ENCODE results near the gene PCNX2. TPM values are rescaled to one million over a fixed set of nuclear protein-coding genes. Genes with fewer than 3 reads are reported as not detected.
"Not testable (repeated sequence)": the region's sequence is repeated elsewhere in the genome, so short reads cannot be mapped to it uniquely, and the experiment has no call there.

Gene PCNX2
- total RNA-seq, 1 experiment from 2014 or later = 50.8 TPM

- TF ChIP-seq RELA (CRISPR knock-in tag; IDR thresholded peaks at IDR 0.05; ENCODE audit: borderline replicate concordance) = no peak
These were observed 114.7 kb downstream of the PCNX2 start (continued) for GRCh38 chr1:233180641-233181364.

GRCh38 chr1:233179638-233180037, 115.9 kb downstream of the PCNX2 start:
- H3K9me3 Mint-ChIP-seq; POLR2A ChIA-PET; H3K27me3 Mint-ChIP-seq (ENCODE audit: low read depth); CTCF ChIA-PET; DNase-seq (ENCODE audit: low spot score); H3K4me3 Mint-ChIP-seq; ATAC-seq: not testable (repeated sequence)
- peak overlapping the region; percentile 79 for H3K27ac Mint-ChIP-seq
- peaks cover 48% of the 10 kb centered on the region for H3K4me1 Mint-ChIP-seq
- H3K36me3 Mint-ChIP-seq = peaks cover 77% of the 10 kb centered on the region

GRCh38 chr1:233172201-233172600, 123.3 kb downstream of the PCNX2 start:
- no peak for TF ChIP-seq NFE2L1 (CRISPR knock-in tag; IDR thresholded peaks at IDR 0.05)
- TF ChIP-seq ZBTB43 (CRISPR knock-in tag; IDR thresholded peaks at IDR 0.05) = no peak
- TF ChIP-seq ZNF671 (CRISPR knock-in tag; IDR thresholded peaks at IDR 0.05) = no peak
- no peak for TF ChIP-seq HMGA2 (CRISPR knock-in tag; IDR thresholded peaks at IDR 0.05)
- TF ChIP-seq TEAD4 (CRISPR knock-in tag; IDR thresholded peaks at IDR 0.05) = no peak
- no peak for TF ChIP-seq E2F1 (CRISPR knock-in tag; IDR thresholded peaks at IDR 0.05)
- TF ChIP-seq HMGXB4 (CRISPR knock-in tag; IDR thresholded peaks at IDR 0.05) = no peak
- no peak for TF ChIP-seq ESRRA (CRISPR knock-in tag; IDR thresholded peaks at IDR 0.05; ENCODE audit: borderline replicate concordance)
- TF ChIP-seq ETV6 (CRISPR knock-in tag; IDR thresholded peaks at IDR 0.05) = no peak
- H3K36me3 Mint-ChIP-seq = peaks cover 66% of the 10 kb centered on the region
- no peak for DNase-seq (ENCODE audit: low spot score)
- H3K27ac Mint-ChIP-seq = peak overlapping the region; percentile 49; the same call in 1 of the 2 replicates
- no peaks in the 10 kb centered on the region for H3K4me1 Mint-ChIP-seq
- ATAC-seq = peak; percentile 28; the same call in 1 of the 2 replicates
- no peak overlapping the region for H3K4me3 Mint-ChIP-seq
- H3K27me3 Mint-ChIP-seq (ENCODE audit: low read depth) = no peaks in the 10 kb centered on the region
- ChIA-PET CTCF (no interaction called here), POLR2A (no interaction called here)
- H3K9me3 Mint-ChIP-seq = peaks cover 18% of the 10 kb centered on the region

- CTCF ChIA-PET = no interaction called here
- no peak for DNase-seq (ENCODE audit: low spot score)
- POLR2A ChIA-PET = no interaction called here
- Mint-ChIP-seq H3K36me3 (peaks cover 58% of the 10 kb centered on the region), H3K4me1 (no peaks in the 10 kb centered on the region), H3K27ac (no peak overlapping the region), H3K4me3 (no peak overlapping the region), H3K9me3 (peaks cover 25% of the 10 kb centered on the region), H3K27me3 (ENCODE audit: low read depth) (no peaks in the 10 kb centered on the region)
- TF ChIP-seq ATF6 (CRISPR knock-in tag; IDR thresholded peaks at IDR 0.05) (no peak), CDX4 (CRISPR knock-in tag; IDR thresholded peaks at IDR 0.05; ENCODE audit: borderline replicate concordance) (no peak), JUN (CRISPR knock-in tag; IDR thresholded peaks at IDR 0.05) (no peak), CTCF (IDR thresholded peaks at IDR 0.05) (no peak), CREM (CRISPR knock-in tag; IDR thresholded peaks at IDR 0.05) (no peak), ZNF219 (CRISPR knock-in tag; IDR thresholded peaks at IDR 0.05; ENCODE audit: borderline replicate concordance) (no peak), SOX15 (CRISPR knock-in tag; IDR thresholded peaks at IDR 0.05) (no peak), SMAD3 (CRISPR knock-in tag; IDR thresholded peaks at IDR 0.05; ENCODE audit: borderline replicate concordance) (no peak)
- no peak for ATAC-seq
These were observed 124.8 kb downstream of the PCNX2 start for GRCh38 chr1:233170741-233171140.

Measured in WTC11 (cell line).